ENCODE data around the gene ZNF135. TPM values are rescaled to one million over a fixed set of nuclear protein-coding genes. Genes with fewer than 3 reads are reported as not detected.

The ZNF135 gene
- polyA plus RNA-seq, 1 donor: 8.2 TPM

DNA sequence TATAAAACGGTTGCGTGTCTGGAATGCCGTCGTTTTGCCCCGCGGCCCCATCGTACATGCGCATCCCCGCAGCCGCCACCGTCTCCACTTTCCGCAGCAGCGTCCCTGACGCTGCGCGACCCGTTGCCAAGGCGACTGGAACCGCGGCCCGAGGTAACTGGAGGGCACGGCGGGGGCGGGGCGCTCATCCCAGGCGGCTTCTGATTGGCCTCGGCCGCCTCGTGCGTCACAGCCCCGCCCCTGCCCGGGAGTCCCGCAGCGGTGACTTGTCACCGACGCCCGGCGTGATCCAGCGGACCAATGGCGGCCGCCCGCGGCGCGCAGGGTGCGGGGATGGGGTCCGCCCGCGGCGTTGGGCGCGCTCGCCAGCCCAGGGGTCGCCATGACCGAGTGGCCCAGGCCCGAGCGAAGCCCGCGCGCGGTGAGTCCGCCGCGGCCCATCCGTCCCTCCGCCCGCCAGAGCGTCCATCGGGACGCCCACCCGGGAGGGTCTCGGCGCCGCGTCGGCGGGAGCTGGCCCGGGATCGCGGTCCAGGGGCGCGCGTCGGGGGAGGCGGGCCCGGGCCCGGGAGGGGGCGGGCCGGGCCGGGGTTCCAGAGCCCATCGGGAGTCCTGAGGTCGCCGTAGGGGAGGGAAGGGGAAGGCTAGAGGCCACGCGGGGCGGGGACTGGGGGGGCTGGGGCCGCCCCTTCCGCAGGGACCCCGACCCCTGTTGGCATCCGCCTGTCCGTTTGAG is 25.2 kb upstream of the ZNF135 start, which contains the start of gene ZSCAN1:
ZSCAN1 (plus strand) TSS at position 285 of the 736 bp plus-strand sequence. CDS start 3,812 bp downstream, outside the sequence.
- peaks cover 7% of the 10 kb centered on the region for H3K27me3 ChIP-seq (ENCODE audit: control insufficient read depth, insufficient read depth, low read length)
- peak within 1 kb of the TSS; percentile 33 for H3K4me3 ChIP-seq (ENCODE audit: low read length)

GRCh38 chr19:58034477-58034793 is 24.6 kb upstream of the ZNF135 start:
- peaks cover 6% of the 10 kb centered on the region for H3K9me3 ChIP-seq (ENCODE audit: control insufficient read depth, low read depth, low read length)
- H3K4me1 ChIP-seq (ENCODE audit: control insufficient read depth, insufficient read depth, low read length): peaks cover 4% of the 10 kb centered on the region
- peak overlapping the region; percentile 33 for H3K4me3 ChIP-seq (ENCODE audit: low read length)
- DNase-seq: no peak
- no peak overlapping the region for H3K27ac ChIP-seq (ENCODE audit: low read length)
- no peaks in the 10 kb centered on the region for H3K36me3 ChIP-seq (ENCODE audit: control insufficient read depth, insufficient read depth, low read length)
- WGBS (ENCODE audit: insufficient coverage, low lambda C conversion rate): no CpG with 5 or more reads among the region's 20 CpGs
- H3K27me3 ChIP-seq (ENCODE audit: control insufficient read depth, insufficient read depth, low read length): peaks cover 7% of the 10 kb centered on the region

More for the DNA sequence above, 25.2 kb upstream of the ZNF135 start, which contains the start of gene ZSCAN1:
- WGBS (ENCODE audit: insufficient coverage, low lambda C conversion rate): no CpG with 5 or more reads among the region's 101 CpGs
- DNase-seq: peak; percentile 92 to 93
- Histone ChIP-seq H3K4me1 (ENCODE audit: control insufficient read depth, insufficient read depth, low read length) (peaks cover 4% of the 10 kb centered on the region), H3K36me3 (ENCODE audit: control insufficient read depth, insufficient read depth, low read length) (no peaks in the 10 kb centered on the region), H3K9me3 (ENCODE audit: control insufficient read depth, low read depth, low read length) (peaks cover 6% of the 10 kb centered on the region), H3K27ac (ENCODE audit: low read length) (no peak within 1 kb of the TSS)

- Histone ChIP-seq H3K27ac (ENCODE audit: low read length) (no peak overlapping the region), H3K36me3 (ENCODE audit: control insufficient read depth, insufficient read depth, low read length) (no peaks in the 10 kb centered on the region), H3K4me3 (ENCODE audit: low read length) (no peak overlapping the region), H3K4me1 (ENCODE audit: control insufficient read depth, insufficient read depth, low read length) (peaks cover 4% of the 10 kb centered on the region), H3K9me3 (ENCODE audit: control insufficient read depth, low read depth, low read length) (peaks cover 14% of the 10 kb centered on the region), H3K27me3 (ENCODE audit: control insufficient read depth, insufficient read depth, low read length) (peaks cover 7% of the 10 kb centered on the region)
- no CpG with 5 or more reads among the region's 8 CpGs for WGBS (ENCODE audit: insufficient coverage, low lambda C conversion rate)
- no peak for DNase-seq
Observed at GRCh38 chr19:58035863-58036262, 23.2 kb upstream of the ZNF135 start.

DNA sequence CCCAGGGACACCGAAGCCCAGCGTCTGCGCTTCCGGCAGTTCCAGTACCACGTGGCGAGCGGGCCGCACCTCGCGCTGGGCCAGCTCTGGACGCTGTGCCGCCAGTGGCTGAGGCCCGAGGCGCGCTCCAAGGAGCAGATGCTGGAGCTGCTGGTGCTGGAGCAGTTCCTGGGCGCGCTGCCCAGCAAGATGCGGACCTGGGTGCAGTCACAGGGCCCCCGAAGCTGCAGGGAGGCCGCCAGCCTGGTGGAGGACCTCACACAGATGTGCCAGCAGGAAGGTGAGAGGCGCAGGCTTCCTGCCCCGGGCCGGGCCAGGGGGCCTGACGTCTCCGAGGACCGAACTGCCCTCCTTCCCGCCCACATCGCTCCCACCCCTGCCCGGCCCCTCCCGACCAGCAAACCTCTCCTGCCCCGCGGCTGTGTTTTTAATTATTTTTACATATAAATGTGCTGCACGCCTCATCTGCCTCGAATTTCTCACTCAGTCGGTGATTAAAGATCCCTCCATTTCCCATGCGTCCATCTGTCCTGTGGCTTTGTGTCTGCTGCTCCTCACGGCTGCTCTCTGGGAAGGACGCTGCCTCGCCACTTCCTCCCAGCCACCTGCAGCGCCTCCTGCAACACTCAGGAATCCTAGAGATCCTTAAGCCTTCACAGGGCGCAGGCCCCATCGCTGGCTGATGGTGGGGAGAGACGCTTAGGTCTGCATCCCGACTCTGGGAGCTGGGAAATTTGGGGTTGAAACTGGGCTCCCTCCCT is 21.0 kb upstream of the ZNF135 start:
- H3K36me3 ChIP-seq (ENCODE audit: control insufficient read depth, insufficient read depth, low read length): no peaks in the 10 kb centered on the region
- H3K27me3 ChIP-seq (ENCODE audit: control insufficient read depth, insufficient read depth, low read length): peaks cover 7% of the 10 kb centered on the region
- WGBS (ENCODE audit: insufficient coverage, low lambda C conversion rate): 80% methylated on average over 1 of the region's 44 CpGs
- H3K4me1 ChIP-seq (ENCODE audit: control insufficient read depth, insufficient read depth, low read length): peaks cover 3% of the 10 kb centered on the region
- no peak for DNase-seq
- H3K27ac ChIP-seq (ENCODE audit: low read length): no peak overlapping the region
- peaks cover 31% of the 10 kb centered on the region for H3K9me3 ChIP-seq (ENCODE audit: control insufficient read depth, low read depth, low read length)
- no peak overlapping the region for H3K4me3 ChIP-seq (ENCODE audit: low read length)

GRCh38 chr19:58038688-58039204 is 20.3 kb upstream of the ZNF135 start:
- H3K9me3 ChIP-seq (ENCODE audit: control insufficient read depth, low read depth, low read length): peaks cover 37% of the 10 kb centered on the region
- peaks cover 3% of the 10 kb centered on the region for H3K27me3 ChIP-seq (ENCODE audit: control insufficient read depth, insufficient read depth, low read length)
- H3K27ac ChIP-seq (ENCODE audit: low read length): no peak overlapping the region
- peak; percentile 32 to 72 for DNase-seq
- no peaks in the 10 kb centered on the region for H3K4me1 ChIP-seq (ENCODE audit: control insufficient read depth, insufficient read depth, low read length)
- no CpG with 5 or more reads among the region's 8 CpGs for WGBS (ENCODE audit: insufficient coverage, low lambda C conversion rate)
- no peaks in the 10 kb centered on the region for H3K36me3 ChIP-seq (ENCODE audit: control insufficient read depth, insufficient read depth, low read length)
- no peak overlapping the region for H3K4me3 ChIP-seq (ENCODE audit: low read length)

GRCh38 chr19:58040751-58041525 is 18.1 kb upstream of the ZNF135 start:
- Histone ChIP-seq H3K27ac (ENCODE audit: low read length) (no peak overlapping the region), H3K9me3 (ENCODE audit: control insufficient read depth, low read depth, low read length) (peaks cover 58% of the 10 kb centered on the region), H3K4me1 (ENCODE audit: control insufficient read depth, insufficient read depth, low read length) (no peaks in the 10 kb centered on the region), H3K27me3 (ENCODE audit: control insufficient read depth, insufficient read depth, low read length) (peaks cover 3% of the 10 kb centered on the region), H3K4me3 (ENCODE audit: low read length) (no peak overlapping the region), H3K36me3 (ENCODE audit: control insufficient read depth, insufficient read depth, low read length) (no peaks in the 10 kb centered on the region)
- WGBS (ENCODE audit: insufficient coverage, low lambda C conversion rate): 71% methylated on average over 1 of the region's 21 CpGs
- no peak for DNase-seq

DNA sequence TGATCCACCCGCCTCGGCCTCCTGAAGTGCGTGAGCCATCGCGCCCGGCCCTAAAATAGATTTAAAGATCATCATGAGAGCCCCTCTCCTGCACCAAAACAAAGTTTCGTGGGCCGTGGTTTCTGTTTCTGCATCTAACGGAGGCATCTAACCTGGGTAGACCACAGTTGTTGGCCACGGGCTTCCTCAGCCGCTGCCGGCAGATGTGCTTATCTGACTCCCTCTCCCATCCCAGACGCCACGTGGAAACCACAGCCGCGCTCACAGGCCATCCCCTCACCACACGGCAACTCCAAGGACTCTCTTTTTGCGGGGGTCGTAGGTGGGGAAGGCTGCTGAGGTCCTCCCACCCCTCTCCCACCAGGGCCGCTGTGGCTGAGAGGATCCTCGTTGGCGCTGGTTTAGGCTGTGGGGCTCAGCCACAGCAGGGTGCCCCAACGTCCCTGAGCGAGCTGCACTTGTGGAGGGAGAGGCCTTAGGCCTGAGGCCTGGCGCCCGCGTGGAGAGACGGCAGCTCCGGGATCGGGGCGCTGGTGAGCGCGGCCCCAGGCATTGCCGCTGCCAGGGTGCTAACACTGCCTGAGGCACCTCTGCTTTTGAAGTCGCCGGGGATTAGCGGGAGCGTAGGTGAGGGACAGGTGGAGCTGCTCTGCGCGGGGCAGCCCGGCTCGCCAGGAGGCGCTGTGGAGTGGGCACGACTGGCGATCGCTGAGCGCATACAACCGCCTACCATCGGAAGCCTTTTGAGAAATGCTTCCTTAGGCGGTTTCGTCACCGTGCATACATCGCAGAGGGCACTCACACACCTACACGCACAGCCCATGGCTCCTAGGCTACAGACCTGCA is 16.4 kb upstream of the ZNF135 start:
- H3K36me3 ChIP-seq (ENCODE audit: control insufficient read depth, insufficient read depth, low read length): no peaks in the 10 kb centered on the region
- peaks cover 74% of the 10 kb centered on the region for H3K9me3 ChIP-seq (ENCODE audit: control insufficient read depth, low read depth, low read length)
- no peak overlapping the region for H3K27ac ChIP-seq (ENCODE audit: low read length)
- no peaks in the 10 kb centered on the region for H3K4me1 ChIP-seq (ENCODE audit: control insufficient read depth, insufficient read depth, low read length)
- no CpG with 5 or more reads among the region's 54 CpGs for WGBS (ENCODE audit: insufficient coverage, low lambda C conversion rate)
- H3K4me3 ChIP-seq (ENCODE audit: low read length): no peak overlapping the region
- DNase-seq: no peak
- H3K27me3 ChIP-seq (ENCODE audit: control insufficient read depth, insufficient read depth, low read length): peaks cover 3% of the 10 kb centered on the region

DNA sequence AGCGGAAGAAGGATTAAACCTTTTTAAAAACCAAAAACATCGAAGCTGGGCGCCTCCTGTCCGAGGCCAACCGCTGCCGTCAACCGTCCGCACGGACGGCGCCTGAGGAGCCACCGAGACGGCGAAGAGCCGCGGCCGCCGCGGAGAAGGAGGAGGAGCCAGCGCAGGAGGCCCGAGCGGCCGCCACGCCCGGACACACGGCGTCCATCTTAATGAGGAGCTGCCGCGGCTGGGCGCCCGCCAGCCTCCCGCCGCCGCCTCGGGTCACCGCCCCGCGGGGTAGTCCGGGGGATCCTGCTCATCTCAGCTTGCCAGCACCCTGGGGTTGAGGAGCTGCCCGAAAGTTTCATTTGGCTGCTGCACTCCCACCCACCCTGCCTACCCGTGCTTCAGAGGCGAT is 14.7 kb upstream of the ZNF135 start:
- H3K4me3 ChIP-seq (ENCODE audit: low read length): no peak overlapping the region
- H3K36me3 ChIP-seq (ENCODE audit: control insufficient read depth, insufficient read depth, low read length): no peaks in the 10 kb centered on the region
- no peaks in the 10 kb centered on the region for H3K4me1 ChIP-seq (ENCODE audit: control insufficient read depth, insufficient read depth, low read length)
- H3K27ac ChIP-seq (ENCODE audit: low read length): no peak overlapping the region
- H3K9me3 ChIP-seq (ENCODE audit: control insufficient read depth, low read depth, low read length): peaks cover 74% of the 10 kb centered on the region
- WGBS (ENCODE audit: insufficient coverage, low lambda C conversion rate): 93% methylated on average over 2 of the region's 42 CpGs
- H3K27me3 ChIP-seq (ENCODE audit: control insufficient read depth, insufficient read depth, low read length): no peaks in the 10 kb centered on the region
- no peak for DNase-seq

DNA sequence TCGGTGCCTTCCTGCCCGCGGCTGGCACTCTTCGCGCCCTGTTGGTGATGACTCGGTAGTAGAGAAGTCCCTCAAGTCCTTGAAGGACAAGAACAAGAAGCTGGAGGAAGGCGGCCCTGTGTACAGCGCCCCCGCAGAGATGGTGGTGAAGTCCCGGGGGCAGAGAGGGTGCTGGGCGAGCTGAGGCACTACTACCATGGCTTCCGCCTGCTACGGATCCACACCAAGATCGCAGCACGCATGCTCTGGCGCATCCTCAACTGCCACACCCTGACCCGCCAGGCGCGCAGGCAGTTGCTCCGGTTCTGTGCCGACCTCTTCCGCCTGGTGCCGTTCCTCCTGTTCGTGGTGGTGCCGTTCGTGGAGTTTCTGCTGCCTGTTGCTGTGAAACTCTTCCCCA is 14.2 kb upstream of the ZNF135 start:
- H3K27ac ChIP-seq (ENCODE audit: low read length): no peak overlapping the region
- no peak overlapping the region for H3K4me3 ChIP-seq (ENCODE audit: low read length)
- WGBS (ENCODE audit: insufficient coverage, low lambda C conversion rate): 100% methylated on average over 3 of the region's 26 CpGs
- no peak for DNase-seq
- no peaks in the 10 kb centered on the region for H3K36me3 ChIP-seq (ENCODE audit: control insufficient read depth, insufficient read depth, low read length)
- H3K27me3 ChIP-seq (ENCODE audit: control insufficient read depth, insufficient read depth, low read length): no peaks in the 10 kb centered on the region
- peaks cover 79% of the 10 kb centered on the region for H3K9me3 ChIP-seq (ENCODE audit: control insufficient read depth, low read depth, low read length)
- no peaks in the 10 kb centered on the region for H3K4me1 ChIP-seq (ENCODE audit: control insufficient read depth, insufficient read depth, low read length)
